Nephron progenitor cell (in vitro differentiated cells): Measurements from ENCODE around the gene MYO3B.
A peak's percentile ranks its signal among the peaks of the same experiment; 100 is the strongest.

Experiments used
- DNase-seq: peaks from one replicate; pipeline ENCODE4 v3.0.0; 2021
- H3K27ac Mint-ChIP-seq: 2 replicates; pipeline ENCODE4 v1.8.0; 2021; ENCODE audit warnings: mild to moderate bottlenecking, moderate library complexity, mixed read lengths
- H3K27me3 Mint-ChIP-seq: 2 replicates; pipeline ENCODE4 v1.8.0; 2021; ENCODE audit warnings: mild to moderate bottlenecking, low read depth, mixed read lengths; ENCODE audit not compliant: poor library complexity
- H3K36me3 Mint-ChIP-seq: 2 replicates; pipeline ENCODE4 v1.8.0; 2021; ENCODE audit warnings: low read depth, mixed read lengths
- H3K4me1 Mint-ChIP-seq: 2 replicates; pipeline ENCODE4 v1.8.0; 2021; ENCODE audit warnings: mixed read lengths
- H3K4me3 Mint-ChIP-seq: 2 replicates; pipeline ENCODE4 v1.8.0; 2021; ENCODE audit warnings: mild to moderate bottlenecking, moderate library complexity, mixed read lengths
- H3K9me3 Mint-ChIP-seq: 2 replicates; pipeline ENCODE4 v1.8.0; 2021; ENCODE audit warnings: mild to moderate bottlenecking, moderate library complexity, mixed read lengths
- TF ChIP-seq, protein P1 (sequence below): fragments of 200-600 bp; sonication (generic); IDR thresholded peaks from 2 replicates; pipeline ENCODE4 v1.5.0; 2021; ENCODE audit warnings: antibody characterized with exemption

MYO3B gene

DNA sequence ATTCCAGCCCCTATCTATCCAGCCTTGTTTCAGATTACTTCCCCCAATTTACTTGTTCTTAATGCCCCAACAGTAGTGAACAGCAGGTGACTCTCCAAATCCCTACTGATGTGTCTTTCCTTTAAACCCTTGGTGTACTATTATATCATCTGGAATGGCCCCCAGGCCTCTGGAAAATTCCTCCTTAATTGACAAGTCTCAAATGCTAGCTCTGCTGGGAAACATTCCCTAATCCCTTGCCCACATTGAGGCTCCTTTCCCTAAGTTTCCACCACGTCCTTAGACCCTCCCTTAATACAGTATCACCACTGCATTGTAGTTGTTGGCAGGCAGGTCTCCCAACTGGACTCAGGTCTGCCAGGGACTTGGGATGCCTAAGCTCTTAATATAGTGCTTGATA, 41.0 kb downstream of the MYO3B start:
- DNase-seq: no peak
- no peaks in the 10 kb centered on the region for H3K9me3 Mint-ChIP-seq
- peaks cover 42% of the 10 kb centered on the region for H3K4me1 Mint-ChIP-seq
- H3K27ac Mint-ChIP-seq: no peak overlapping the region
- H3K27me3 Mint-ChIP-seq: no peaks in the 10 kb centered on the region
- TF ChIP-seq, protein P1, sequence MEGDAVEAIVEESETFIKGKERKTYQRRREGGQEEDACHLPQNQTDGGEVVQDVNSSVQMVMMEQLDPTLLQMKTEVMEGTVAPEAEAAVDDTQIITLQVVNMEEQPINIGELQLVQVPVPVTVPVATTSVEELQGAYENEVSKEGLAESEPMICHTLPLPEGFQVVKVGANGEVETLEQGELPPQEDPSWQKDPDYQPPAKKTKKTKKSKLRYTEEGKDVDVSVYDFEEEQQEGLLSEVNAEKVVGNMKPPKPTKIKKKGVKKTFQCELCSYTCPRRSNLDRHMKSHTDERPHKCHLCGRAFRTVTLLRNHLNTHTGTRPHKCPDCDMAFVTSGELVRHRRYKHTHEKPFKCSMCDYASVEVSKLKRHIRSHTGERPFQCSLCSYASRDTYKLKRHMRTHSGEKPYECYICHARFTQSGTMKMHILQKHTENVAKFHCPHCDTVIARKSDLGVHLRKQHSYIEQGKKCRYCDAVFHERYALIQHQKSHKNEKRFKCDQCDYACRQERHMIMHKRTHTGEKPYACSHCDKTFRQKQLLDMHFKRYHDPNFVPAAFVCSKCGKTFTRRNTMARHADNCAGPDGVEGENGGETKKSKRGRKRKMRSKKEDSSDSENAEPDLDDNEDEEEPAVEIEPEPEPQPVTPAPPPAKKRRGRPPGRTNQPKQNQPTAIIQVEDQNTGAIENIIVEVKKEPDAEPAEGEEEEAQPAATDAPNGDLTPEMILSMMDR: no peak
- H3K4me3 Mint-ChIP-seq: no peak overlapping the region
- H3K36me3 Mint-ChIP-seq: no peaks in the 10 kb centered on the region

DNA sequence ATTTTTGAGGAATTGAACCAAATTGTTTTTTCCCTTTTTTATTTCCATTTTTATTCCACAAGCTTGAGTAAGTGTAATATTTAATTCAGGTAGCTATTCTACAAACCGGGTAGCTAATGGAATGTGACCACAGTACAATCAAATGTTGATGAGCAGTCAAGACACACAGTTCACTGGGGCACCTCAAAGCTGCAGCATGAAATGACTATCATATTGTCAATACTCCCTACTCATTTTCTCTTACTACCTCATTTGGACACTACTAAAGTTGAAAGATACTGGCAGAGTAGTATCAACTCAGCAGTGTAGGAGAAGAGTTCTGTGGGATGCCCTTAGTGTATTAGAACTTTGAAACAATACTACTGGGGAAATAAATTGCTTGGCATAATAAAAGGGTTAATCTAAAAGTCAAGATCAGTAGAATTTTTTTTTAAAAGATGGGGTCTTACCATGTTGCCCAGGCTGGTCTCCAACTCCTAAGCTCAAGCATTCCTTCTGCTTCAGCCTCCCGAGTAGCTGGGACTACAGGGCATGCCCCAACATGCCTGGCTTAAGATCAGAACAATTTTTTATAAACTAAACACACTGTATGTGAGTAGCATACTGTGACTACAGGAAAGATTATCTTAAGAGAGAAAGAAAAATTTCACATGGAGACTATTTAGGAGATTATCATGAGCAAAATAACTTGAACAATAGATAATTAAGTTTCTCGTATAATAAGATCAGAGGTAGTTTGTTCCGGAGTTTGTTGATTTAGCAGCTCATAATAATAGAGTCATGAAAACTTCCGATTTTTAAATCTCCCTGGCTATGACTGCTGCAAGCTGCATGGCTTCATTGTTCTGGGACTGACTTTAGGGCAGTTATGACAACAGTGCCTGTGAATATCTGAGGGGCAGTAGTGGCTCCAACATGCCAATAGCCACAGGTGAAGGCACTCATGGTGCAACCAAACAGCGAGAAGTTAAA, 43.7 kb downstream of the MYO3B start:
- TF ChIP-seq, protein P1: no peak
- no peaks in the 10 kb centered on the region for H3K36me3 Mint-ChIP-seq
- peak overlapping the region; percentile 57 for H3K27ac Mint-ChIP-seq
- H3K9me3 Mint-ChIP-seq: no peaks in the 10 kb centered on the region
- peaks cover 24% of the 10 kb centered on the region for H3K4me1 Mint-ChIP-seq
- H3K27me3 Mint-ChIP-seq: no peaks in the 10 kb centered on the region
- DNase-seq: no peak
- no peak overlapping the region for H3K4me3 Mint-ChIP-seq

DNA sequence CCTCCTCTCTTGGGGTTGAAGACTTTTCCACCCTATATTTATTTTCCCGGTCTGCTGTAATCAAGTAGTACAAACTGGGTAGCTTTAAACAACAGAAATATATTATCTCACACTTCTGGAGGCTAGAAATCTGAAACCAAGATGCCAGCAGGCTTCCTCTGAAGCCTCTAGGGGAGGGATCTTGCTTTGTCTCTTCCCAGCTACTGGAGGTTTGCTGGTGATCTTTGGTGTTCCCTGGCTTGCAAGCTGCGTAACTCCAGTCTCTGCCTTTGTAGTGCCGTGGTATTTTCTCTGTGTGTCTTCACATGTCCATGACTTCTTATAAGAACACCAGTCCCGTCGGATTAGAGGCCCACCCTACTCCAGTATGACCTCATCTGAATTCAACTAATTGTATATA, 44.4 kb downstream of the MYO3B start:
- H3K36me3 Mint-ChIP-seq: no peaks in the 10 kb centered on the region
- peak overlapping the region; percentile 81 for H3K27ac Mint-ChIP-seq
- no peak overlapping the region for H3K4me3 Mint-ChIP-seq

DNA sequence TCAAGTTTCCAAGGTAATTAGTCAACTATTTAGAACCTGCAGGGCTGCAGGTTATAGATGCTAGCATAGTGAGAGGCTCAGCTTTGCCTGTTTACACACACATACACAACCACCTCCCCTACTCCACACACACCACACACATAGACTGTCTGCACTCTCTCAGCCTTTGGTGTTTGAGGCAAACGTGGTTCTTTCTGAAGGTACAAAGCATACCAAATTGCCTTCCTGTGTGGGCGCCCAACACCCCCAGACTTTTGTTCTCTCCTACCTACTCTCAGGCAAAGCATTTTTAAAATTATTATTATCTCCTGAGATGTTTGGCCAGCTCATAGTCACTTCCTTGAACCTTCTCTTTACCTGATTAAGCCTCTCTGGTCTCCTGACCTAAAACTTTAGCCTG, 44.9 kb downstream of the MYO3B start:
- Mint-ChIP-seq H3K4me1 (peaks cover 24% of the 10 kb centered on the region), H3K27ac (peak overlapping the region; percentile 4), H3K4me3 (no peak overlapping the region), H3K9me3 (no peaks in the 10 kb centered on the region), H3K27me3 (no peaks in the 10 kb centered on the region), H3K36me3 (no peaks in the 10 kb centered on the region)
- DNase-seq: no peak
- TF ChIP-seq, protein P1: no peak

More for the DNA sequence above, 44.4 kb downstream of the MYO3B start:
- no peak for DNase-seq
- TF ChIP-seq, protein P1: no peak
- Mint-ChIP-seq H3K4me1 (peaks cover 24% of the 10 kb centered on the region), H3K27me3 (no peaks in the 10 kb centered on the region), H3K9me3 (no peaks in the 10 kb centered on the region)

DNA sequence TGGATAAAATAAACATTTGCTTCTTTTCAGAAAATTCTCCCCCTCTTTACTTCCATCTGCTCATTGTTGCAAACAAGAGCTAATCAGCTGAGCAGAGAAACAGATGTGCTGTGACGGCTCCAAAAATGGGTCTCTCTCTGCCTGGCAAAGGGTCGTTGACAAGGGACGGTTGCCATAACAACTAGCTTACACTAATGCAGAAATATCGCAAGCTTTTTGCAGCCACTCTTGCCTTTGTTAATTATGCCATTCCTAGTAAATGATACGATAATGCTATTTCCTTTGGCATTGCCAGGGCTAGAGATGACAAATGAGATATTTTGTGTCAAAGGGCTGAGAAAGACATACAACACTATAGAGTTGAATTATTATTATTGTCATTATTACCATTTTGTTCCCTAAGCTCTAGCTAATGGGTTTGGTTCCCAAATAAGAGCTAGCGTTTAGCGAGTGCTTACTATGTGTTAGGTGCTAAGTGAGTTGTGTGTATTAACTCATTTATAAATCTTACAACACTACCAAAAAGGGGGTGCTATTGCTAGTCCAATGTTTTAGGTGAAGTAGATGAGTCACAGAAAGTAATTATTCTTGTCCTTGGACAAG, 46.8 kb downstream of the MYO3B start:
- DNase-seq: no peak
- Mint-ChIP-seq H3K4me3 (no peak overlapping the region), H3K4me1 (peaks cover 24% of the 10 kb centered on the region), H3K27ac (no peak overlapping the region), H3K9me3 (no peaks in the 10 kb centered on the region), H3K36me3 (no peaks in the 10 kb centered on the region), H3K27me3 (no peaks in the 10 kb centered on the region)
- TF ChIP-seq, protein P1: no peak
